Ascending aorta (tissue), 2 donors: ENCODE measurements around the gene SKI. TPM values are rescaled to one million over a fixed set of nuclear protein-coding genes. Genes with fewer than 3 reads are reported as not detected.

Experiments used
- DNase-seq, 2 donors: peaks; one replicate each; pipeline ENCODE4 v3.0.0-alpha.2; 2019; ENCODE audit warnings: low spot score in 2 of 2
- H3K27ac ChIP-seq, 2 donors: fragments of 200-600 bp; sonication (generic); one replicate each; pipeline ENCODE4 v1.5.1; 2016 to 2017; ENCODE audit warnings: mild to moderate bottlenecking in 1 of 2
- H3K27me3 ChIP-seq: fragments of 200-600 bp; sonication (generic); one replicate; pipeline ENCODE4 v1.5.1; 2017
- H3K36me3 ChIP-seq, 2 donors: fragments of 200-600 bp; sonication (generic); one replicate each; pipeline ENCODE4 v1.5.1; 2016
- H3K4me1 ChIP-seq, 2 donors: fragments of 200-600 bp; sonication (generic); one replicate each; pipeline ENCODE4 v1.5.1; 2016 to 2017; ENCODE audit warnings: mild to moderate bottlenecking in 1 of 2
- H3K4me3 ChIP-seq, 2 donors: fragments of 200-600 bp; sonication (generic); one replicate each; pipeline ENCODE4 v1.5.1; 2016 to 2017; ENCODE audit warnings: mild to moderate bottlenecking in 1 of 2
- H3K9me3 ChIP-seq, 2 donors: fragments of 200-600 bp; sonication (generic); one replicate each; pipeline ENCODE4 v1.5.1; 2016
- intact Hi-C: fragments of 100-400 bp; cut with DNase I; formaldehyde crosslinking; loops from one replicate; pipeline ENCODE4 v1.15.1; 2023
- total RNA-seq: library from RNA; depleted of rRNA; stranded (reverse); fragments of >200 nt; gene quantifications from one replicate; pipeline ENCODE4 v1.1.0, GENCODE V29; 2016
- TF ChIP-seq, protein P1 (sequence below), 3 experiments: fragments of 200-600 bp in 2 of 3; fragments of 450-650 bp in 1 of 3; sonication (generic) in 2 of 3; IDR thresholded peaks; one replicate each; pipeline ENCODE4 v1.5.1; 2016 to 2019; ENCODE audit warnings: antibody characterized with exemption in 3 of 3, mild to moderate bottlenecking in 1 of 3, moderate library complexity in 1 of 3

SKI gene
- total RNA-seq, 1 donor from 2014 or later: 139 TPM

DNA sequence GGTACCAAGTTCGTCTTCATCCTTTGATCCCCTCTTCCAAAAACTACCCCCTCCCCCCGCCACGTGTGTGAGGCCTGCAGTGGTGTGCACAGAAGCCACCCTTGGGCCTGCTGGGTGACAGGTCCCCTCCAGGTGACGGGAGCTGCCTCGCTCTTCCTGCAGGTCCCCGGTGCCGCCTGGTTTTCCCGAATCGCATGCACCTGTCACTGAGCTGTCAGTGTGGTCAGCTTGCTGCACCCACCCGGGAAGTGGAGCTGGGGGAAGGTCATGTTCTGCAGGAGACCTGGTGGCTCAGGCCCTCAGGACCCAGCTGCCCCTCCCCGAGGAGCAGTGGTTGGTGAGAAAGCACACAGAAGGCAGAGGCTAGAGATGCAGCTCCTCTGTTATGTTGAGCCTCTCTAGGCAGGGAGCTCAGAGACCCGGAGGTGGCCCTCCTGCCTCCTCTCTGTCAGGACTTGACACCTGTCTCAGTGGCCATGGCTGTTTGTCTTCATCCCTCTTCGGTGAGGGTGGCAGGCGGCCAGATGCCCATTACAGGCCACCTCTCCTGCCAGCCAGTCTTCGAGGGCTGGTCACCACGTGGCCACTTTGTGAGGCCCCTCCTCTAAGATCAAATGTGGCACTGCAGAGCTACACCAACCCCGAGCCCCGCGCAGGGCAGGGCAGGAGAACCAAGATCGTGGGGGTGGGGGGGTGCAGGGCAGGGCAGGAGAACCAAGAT is 60.9 kb downstream of the SKI start:
- H3K27ac ChIP-seq: peak overlapping the region; percentile 86 to 89
- H3K4me3 ChIP-seq: no peak overlapping the region
- DNase-seq: no peak
- intact Hi-C loops: no loop called here
- TF ChIP-seq, protein P1, sequence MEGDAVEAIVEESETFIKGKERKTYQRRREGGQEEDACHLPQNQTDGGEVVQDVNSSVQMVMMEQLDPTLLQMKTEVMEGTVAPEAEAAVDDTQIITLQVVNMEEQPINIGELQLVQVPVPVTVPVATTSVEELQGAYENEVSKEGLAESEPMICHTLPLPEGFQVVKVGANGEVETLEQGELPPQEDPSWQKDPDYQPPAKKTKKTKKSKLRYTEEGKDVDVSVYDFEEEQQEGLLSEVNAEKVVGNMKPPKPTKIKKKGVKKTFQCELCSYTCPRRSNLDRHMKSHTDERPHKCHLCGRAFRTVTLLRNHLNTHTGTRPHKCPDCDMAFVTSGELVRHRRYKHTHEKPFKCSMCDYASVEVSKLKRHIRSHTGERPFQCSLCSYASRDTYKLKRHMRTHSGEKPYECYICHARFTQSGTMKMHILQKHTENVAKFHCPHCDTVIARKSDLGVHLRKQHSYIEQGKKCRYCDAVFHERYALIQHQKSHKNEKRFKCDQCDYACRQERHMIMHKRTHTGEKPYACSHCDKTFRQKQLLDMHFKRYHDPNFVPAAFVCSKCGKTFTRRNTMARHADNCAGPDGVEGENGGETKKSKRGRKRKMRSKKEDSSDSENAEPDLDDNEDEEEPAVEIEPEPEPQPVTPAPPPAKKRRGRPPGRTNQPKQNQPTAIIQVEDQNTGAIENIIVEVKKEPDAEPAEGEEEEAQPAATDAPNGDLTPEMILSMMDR (IDR thresholded peaks at IDR 0.05): no peak
- no peaks in the 10 kb centered on the region for H3K27me3 ChIP-seq
- H3K9me3 ChIP-seq: no peaks in the 10 kb centered on the region
- H3K36me3 ChIP-seq: no peaks in the 10 kb centered on the region
- H3K4me1 ChIP-seq: peaks cover 32 to 76% of the 10 kb centered on the region in 2 donors

- DNase-seq: no peak
- no peaks in the 10 kb centered on the region for H3K27me3 ChIP-seq
- peak overlapping the region; percentile 37 to 50 for H3K4me3 ChIP-seq
- peaks cover 36 to 76% of the 10 kb centered on the region in 2 donors for H3K4me1 ChIP-seq
- H3K36me3 ChIP-seq: no peaks in the 10 kb centered on the region
- intact Hi-C loops: loop anchor here (1.0 kb wide), 2 partner anchors 25 to 33 kb away; no protein-coding TSS in a partner anchor
- peak overlapping the region; percentile 86 to 89 for H3K27ac ChIP-seq
- TF ChIP-seq, protein P1 (IDR thresholded peaks at IDR 0.05): no peak
- H3K9me3 ChIP-seq: no peaks in the 10 kb centered on the region
These were observed 61.5 kb downstream of the SKI start for GRCh38 chr1:2289607-2290006.

GRCh38 chr1:2290171-2290578 is 62.1 kb downstream of the SKI start:
- H3K4me3 ChIP-seq: peak overlapping the region; percentile 37 to 50
- DNase-seq: no peak
- no peaks in the 10 kb centered on the region for H3K27me3 ChIP-seq
- peaks cover 38 to 78% of the 10 kb centered on the region in 2 donors for H3K4me1 ChIP-seq
- H3K27ac ChIP-seq: peak overlapping the region; percentile 86 to 89
- H3K36me3 ChIP-seq: no peaks in the 10 kb centered on the region
- H3K9me3 ChIP-seq: no peaks in the 10 kb centered on the region
- TF ChIP-seq, protein P1 (IDR thresholded peaks at IDR 0.05): no peak
- intact Hi-C loops: loop anchor here (1.0 kb wide), 2 partner anchors 24 to 32 kb away; no protein-coding TSS in a partner anchor

- H3K4me1 ChIP-seq: peaks cover 38 to 83% of the 10 kb centered on the region in 2 donors
These were observed 62.7 kb downstream of the SKI start for GRCh38 chr1:2290595-2291510.

GRCh38 chr1:2291577-2291976 is 63.5 kb downstream of the SKI start:
- TF ChIP-seq, protein P1 (IDR thresholded peaks at IDR 0.05): no peak
- Histone ChIP-seq H3K4me1 (peaks cover 38 to 85% of the 10 kb centered on the region in 2 donors), H3K36me3 (no peaks in the 10 kb centered on the region), H3K27ac (peak overlapping the region; percentile 86 to 89), H3K9me3 (no peaks in the 10 kb centered on the region), H3K4me3 (peak overlapping the region; percentile 37 to 50), H3K27me3 (no peaks in the 10 kb centered on the region)
- DNase-seq: no peak
- intact Hi-C loops: no loop called here

More at GRCh38 chr1:2290595-2291510, 62.7 kb downstream of the SKI start:
- no peaks in the 10 kb centered on the region for H3K9me3 ChIP-seq
- no peaks in the 10 kb centered on the region for H3K36me3 ChIP-seq
- no peaks in the 10 kb centered on the region for H3K27me3 ChIP-seq
- H3K4me3 ChIP-seq: peak overlapping the region; percentile 37 to 50
- TF ChIP-seq, protein P1 (IDR thresholded peaks at IDR 0.05): no peak
- intact Hi-C loops: loop anchor here (1.0 kb wide), 2 partner anchors 23 to 31 kb away; no protein-coding TSS in a partner anchor
- H3K27ac ChIP-seq: peak overlapping the region; percentile 86 to 89
- peak; percentile 71 to 96 for DNase-seq
